Activated naive CD4-positive, alpha-beta T cell (primary cell): ENCODE data around the gene HOOK1.
"Not testable (repeated sequence)": the region's sequence is repeated elsewhere in the genome, so short reads cannot be mapped to it uniquely, and the experiment has no call there.

Source experiments
- DNase-seq, 4 experiments: peaks; one replicate each; lab custom pipeline; 2025; lab: John Stamatoyannopoulos, UW

Gene HOOK1

GRCh38 chr1:59885160-59885832 is 70.5 kb downstream of the HOOK1 start:
- DNase-seq = no peak

DNA sequence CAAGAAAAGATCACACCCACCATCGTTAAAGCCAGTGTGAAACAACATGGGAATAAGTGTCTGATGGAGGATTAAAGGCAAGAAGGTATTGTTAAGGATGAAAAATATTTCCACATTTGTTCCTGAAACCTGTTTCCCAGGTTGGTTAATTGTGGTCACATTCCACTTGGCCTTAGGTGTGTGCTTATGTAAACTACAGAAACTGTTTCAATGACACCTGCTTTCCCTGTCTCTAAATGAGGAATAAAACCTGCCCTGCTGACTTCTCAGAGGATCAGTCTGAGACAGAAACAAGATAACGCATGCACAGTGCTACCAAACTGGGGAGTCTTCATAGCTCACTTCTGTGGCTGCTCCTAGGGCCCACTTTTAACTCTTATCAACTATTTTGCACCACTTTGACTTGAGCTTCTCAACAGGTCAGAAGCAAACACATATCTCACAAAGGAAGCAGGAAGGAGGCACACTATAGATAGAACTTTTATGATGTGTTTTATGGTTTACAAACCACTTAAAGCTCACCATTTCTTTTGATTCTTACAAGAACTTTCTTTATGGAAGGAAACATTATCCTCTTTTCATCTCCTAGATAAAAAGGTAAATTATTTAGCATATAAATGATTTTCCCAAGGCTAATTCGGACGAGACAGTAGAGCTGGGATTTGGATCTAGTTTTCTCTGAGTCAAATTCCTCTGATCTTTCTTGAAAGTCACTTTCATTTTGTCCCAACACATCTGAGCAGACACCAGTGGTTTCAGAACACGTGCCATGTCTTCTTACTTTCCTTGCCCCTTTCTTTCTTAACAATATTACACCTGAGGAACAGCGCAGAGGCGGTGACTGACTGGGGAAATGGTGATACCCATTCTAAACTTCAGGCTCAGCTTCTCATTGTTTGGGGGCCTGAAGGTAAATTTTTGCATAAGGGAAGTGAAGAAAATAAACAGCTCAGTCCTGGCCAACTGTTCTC is 78.4 kb downstream of the HOOK1 start:
- DNase-seq = no peak

DNA sequence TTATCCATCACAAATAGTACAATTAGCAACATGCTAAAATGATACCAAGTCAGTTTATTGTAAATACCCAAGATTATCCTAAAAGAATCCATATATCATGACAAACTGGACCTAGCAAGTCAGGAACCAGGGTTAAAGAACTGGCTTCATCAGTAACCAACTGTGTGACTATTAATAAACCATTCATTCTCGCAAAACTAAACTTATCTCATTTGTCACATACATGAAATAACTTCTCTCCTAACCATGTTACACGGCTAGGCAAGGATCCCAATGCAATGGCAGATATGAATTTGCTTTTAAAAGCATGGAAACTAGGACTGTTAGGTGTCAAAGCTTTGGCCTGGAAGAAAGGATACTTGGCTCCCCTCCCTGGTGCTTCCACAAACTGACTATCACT is 82.4 kb downstream of the HOOK1 start:
- DNase-seq = no peak

DNA sequence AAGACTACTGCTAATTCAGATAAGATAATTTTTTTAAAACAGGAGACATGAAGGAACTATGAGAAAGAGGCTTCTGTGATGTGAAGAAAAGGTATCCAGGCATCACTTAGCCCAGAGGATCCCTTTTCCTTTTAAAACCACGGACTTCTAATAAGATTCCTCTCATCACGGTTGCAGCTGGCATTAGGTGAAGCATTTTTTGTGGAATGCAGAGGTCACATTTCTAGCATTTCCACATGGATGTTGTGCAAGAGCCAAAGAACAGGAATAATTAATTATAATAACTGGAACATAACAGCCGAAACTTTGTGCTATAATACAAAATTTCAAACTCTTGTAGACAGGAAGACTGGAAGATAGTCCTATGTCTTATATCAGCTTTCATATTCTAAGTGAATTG is 84.2 kb downstream of the HOOK1 start:
- no peak for DNase-seq

GRCh38 chr1:59900640-59901039 is 85.9 kb downstream of the HOOK1 start:
- no peak for DNase-seq

DNA sequence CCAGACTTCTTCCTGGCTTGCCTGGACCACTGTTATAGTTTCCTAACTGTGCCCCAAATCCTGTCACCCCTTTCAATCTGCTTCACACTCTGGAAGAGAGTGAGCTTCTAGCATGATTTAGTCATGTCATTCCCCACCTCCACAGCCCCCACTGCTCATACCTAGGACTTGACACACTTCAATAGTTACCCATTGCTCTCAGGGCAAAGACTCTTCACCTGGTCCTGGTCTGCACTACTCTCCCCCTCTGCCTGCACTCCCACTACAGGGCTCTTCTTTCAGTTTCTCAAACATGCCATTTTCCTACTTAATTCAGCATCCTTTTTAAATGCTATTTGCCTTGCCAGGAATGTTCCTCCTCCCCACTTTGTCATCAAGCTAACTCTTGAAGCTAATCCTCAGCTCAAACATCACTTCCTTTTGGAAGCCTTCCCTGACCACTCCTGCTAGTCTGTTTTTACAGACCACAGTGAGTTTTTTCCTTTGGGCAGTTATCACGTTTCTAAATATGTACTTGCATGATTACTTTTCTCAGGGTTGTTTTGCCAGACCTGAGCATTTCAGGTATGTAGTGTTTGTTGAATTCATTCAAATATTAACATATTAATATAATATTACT is 87.1 kb downstream of the HOOK1 start:
- no peak for DNase-seq

- DNase-seq = no peak
These were observed 88.5 kb downstream of the HOOK1 start for GRCh38 chr1:59903141-59903754.

DNA sequence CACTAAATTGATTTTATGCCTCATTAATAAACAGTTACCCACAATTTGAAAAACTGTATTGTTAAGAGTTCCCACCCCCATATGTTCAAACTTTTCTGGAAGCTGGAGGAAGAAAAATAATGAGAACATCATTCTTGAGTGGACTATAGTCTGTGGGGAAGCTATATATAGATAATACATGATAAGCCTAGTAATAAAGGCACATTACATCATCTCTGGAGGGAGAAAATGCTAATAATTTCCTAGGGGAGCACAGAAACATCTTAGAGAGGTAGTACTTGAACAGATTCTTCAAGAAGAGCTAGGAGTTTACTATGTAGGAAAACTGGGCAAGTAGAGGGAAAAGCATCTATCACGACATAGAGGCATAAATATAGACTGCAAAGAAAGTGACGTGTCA is 92.2 kb downstream of the HOOK1 start:
- DNase-seq = no peak

- DNase-seq = no peak
These were observed 93.3 kb downstream of the HOOK1 start for GRCh38 chr1:59908084-59908483.

DNA sequence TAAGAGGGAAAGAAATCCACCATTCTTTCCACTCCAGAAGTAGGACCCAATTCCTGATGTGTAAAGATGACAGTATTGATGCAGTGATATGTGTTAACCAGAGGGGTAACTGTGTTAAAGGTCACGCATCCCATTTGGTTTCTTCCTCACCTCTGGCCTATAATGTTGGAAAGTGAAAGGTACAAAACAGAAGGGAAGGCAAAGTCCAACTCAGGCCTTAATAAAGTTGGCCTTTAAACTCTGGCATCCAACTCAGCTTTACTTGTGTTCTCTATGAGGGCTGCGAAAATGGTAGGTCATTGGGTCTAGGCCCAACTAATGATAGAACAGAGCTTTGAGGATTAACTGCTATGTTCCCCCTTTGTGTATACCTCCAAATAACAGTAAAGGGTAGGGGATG is 93.9 kb downstream of the HOOK1 start:
- no peak for DNase-seq

- DNase-seq = not testable (repeated sequence)
These were observed 100.1 kb downstream of the HOOK1 start for GRCh38 chr1:59914791-59915286.

GRCh38 chr1:59915516-59915915 is 100.8 kb downstream of the HOOK1 start:
- no peak for DNase-seq

DNA sequence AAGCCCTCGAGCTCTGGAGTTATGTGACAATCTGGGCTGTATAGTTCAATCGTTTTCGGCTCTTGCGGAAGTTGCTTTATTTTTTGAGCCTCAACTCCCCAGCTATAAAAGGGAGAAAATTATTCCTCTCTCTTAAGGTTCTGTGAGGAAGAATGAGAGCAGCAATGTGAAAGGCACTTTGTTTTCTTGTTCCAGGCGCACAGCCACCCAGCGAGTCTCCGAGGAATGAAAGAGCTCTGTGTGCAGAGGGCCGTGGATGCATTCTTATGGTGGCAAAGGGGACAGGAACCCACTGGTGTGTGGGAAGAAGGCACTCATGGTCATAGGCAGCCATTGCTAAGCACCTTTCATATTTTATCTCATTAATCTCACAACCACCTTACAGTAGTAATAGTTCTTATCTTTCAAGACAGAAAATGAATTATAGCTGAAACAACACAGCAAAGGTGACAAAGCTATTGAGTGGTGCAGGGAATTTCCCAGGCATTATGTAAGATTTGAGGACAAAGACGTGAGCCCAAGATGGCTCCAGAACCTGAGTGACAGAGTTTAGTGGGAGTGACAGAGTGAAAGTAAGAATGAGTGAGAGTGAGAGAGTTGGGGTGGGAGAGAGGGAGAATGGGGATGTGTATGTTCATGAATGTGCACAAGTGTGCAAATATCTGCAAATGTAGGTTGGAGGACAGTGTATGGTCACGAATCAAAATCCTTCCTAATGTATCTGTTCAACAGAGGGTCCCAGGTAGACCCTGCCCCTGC is 102.5 kb downstream of the HOOK1 start:
- DNase-seq = no peak

GRCh38 chr1:59917785-59918180 is 103.0 kb downstream of the HOOK1 start:
- DNase-seq = no peak

DNA sequence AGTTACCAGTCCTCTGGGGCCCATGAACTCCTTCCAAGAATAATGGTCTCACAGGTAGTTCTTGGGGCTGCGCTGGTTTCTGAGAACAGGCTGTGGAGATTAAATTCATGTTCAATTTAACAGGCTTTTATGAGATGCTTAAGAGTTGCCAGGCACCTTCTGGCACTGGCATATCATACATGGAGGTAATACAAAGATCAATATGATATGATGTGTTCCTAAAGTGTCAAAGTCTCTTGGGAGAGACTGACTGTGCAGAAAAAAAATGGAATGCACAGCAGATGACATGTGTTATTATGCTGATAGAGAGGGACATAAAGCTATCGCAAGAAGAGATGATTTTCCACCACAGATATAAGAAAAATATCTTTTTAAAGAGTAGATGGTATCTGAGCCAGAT is 105.0 kb downstream of the HOOK1 start:
- DNase-seq = no peak

GRCh38 chr1:59921258-59921899 is 106.6 kb downstream of the HOOK1 start:
- DNase-seq = not testable (repeated sequence)

- no peak for DNase-seq
These were observed 109.9 kb downstream of the HOOK1 start for GRCh38 chr1:59924653-59925052.
